Lower leg skin (tissue), 3 donors: ENCODE measurements around the gene CAB39L.

Experiments used
- POLR2A ChIP-seq, 2 donors: fragments of 450-650 bp; IDR thresholded peaks; one replicate each; pipeline ENCODE4 v1.6.1; 2016 to 2017; ENCODE audit warnings: antibody characterized with exemption in 2 of 2, mild to moderate bottlenecking in 1 of 2, moderate library complexity in 1 of 2
- TF ChIP-seq, protein P1 (sequence below), 3 donors: fragments of 450-650 bp; IDR thresholded peaks; one replicate each; pipeline ENCODE4 v1.5.1; 2016; ENCODE audit warnings: antibody characterized with exemption in 3 of 3, mild to moderate bottlenecking in 3 of 3, moderate library complexity in 2 of 3

DNA sequence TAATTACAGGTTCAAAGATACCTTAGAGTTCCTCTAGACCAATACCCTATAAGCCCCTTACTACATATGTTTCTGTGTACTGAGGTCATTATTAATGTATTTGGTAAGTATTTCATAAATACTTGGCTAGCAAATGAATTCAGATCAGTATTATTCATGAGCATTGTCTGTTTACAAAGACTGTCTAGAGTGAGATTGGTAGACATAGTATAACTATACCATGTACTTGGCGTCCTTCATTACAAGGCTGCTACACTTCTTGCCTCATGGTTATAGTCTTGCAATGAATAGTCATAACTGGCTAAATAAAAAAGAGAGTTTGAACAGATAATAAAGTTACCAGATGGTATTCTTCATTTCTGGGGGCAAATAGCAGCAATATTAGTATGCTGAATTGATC lies 12.3 kb upstream of the CAB39L start:
- TF ChIP-seq, protein P1, sequence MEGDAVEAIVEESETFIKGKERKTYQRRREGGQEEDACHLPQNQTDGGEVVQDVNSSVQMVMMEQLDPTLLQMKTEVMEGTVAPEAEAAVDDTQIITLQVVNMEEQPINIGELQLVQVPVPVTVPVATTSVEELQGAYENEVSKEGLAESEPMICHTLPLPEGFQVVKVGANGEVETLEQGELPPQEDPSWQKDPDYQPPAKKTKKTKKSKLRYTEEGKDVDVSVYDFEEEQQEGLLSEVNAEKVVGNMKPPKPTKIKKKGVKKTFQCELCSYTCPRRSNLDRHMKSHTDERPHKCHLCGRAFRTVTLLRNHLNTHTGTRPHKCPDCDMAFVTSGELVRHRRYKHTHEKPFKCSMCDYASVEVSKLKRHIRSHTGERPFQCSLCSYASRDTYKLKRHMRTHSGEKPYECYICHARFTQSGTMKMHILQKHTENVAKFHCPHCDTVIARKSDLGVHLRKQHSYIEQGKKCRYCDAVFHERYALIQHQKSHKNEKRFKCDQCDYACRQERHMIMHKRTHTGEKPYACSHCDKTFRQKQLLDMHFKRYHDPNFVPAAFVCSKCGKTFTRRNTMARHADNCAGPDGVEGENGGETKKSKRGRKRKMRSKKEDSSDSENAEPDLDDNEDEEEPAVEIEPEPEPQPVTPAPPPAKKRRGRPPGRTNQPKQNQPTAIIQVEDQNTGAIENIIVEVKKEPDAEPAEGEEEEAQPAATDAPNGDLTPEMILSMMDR (IDR thresholded peaks at IDR 0.05): no peak
- TF ChIP-seq POLR2A (IDR thresholded peaks at IDR 0.05): no peak
